PC-3 (cell line): ENCODE data around the gene ST3GAL4.

Experiments
- EZH2phosphoT487 ChIP-seq: fragments of 300-600 bp; sonication (generic); IDR thresholded peaks from 2 replicates; pipeline ENCODE4 v1.6.1; 2018; ENCODE audit warnings: mild to moderate bottlenecking, antibody characterized with exemption, low read length, borderline replicate concordance
- TF ChIP-seq, protein P1 (sequence below): fragments of 300-600 bp; sonication (generic); conservative IDR thresholded peaks from 2 replicates; pipeline ENCODE4 v1.5.1; 2017; ENCODE audit warnings: antibody characterized with exemption, low read depth, mild to moderate bottlenecking, low read length

DNA sequence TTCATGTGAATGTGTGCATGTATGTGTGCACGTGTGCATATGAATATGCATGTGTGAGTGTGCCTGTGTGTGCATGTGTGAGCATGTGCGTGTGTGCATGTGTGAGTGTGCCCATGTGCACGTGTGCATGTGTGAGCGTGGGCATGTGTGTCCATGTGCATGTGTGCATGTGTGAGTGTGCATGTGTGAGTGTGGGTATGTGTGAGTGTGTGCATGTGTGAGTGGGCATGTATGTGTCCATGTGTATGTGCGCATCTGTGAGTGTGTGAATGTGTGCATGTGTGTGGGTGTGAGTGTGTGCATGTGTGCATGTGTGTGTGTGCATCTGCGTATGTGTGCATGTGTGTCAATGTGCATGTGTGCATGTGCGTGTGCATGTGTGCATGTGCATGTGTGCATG, 94.7 kb downstream of the ST3GAL4 start:
- TF ChIP-seq, protein P1, sequence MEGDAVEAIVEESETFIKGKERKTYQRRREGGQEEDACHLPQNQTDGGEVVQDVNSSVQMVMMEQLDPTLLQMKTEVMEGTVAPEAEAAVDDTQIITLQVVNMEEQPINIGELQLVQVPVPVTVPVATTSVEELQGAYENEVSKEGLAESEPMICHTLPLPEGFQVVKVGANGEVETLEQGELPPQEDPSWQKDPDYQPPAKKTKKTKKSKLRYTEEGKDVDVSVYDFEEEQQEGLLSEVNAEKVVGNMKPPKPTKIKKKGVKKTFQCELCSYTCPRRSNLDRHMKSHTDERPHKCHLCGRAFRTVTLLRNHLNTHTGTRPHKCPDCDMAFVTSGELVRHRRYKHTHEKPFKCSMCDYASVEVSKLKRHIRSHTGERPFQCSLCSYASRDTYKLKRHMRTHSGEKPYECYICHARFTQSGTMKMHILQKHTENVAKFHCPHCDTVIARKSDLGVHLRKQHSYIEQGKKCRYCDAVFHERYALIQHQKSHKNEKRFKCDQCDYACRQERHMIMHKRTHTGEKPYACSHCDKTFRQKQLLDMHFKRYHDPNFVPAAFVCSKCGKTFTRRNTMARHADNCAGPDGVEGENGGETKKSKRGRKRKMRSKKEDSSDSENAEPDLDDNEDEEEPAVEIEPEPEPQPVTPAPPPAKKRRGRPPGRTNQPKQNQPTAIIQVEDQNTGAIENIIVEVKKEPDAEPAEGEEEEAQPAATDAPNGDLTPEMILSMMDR = no peak
- no peak for TF ChIP-seq EZH2phosphoT487
